Daoy (cell line): ENCODE data around the gene ATG16L1. TPM values are rescaled to one million over a fixed set of nuclear protein-coding genes. Genes with fewer than 3 reads are reported as not detected.

Source experiments
- DNase-seq: peaks from one replicate; pipeline ENCODE4 v3.0.0-alpha.2; 2015; ENCODE audit warnings: low read depth
- total RNA-seq: library from RNA; depleted of rRNA; stranded (reverse); fragments of >200 nt; shearing (Covaris generic); gene quantifications from 2 replicates; pipeline ENCODE4 v1.2.3, GENCODE V29; 2014; rRNA removed

ATG16L1 gene
- total RNA-seq: 52.2 and 74.7 TPM in 2 replicates

DNA sequence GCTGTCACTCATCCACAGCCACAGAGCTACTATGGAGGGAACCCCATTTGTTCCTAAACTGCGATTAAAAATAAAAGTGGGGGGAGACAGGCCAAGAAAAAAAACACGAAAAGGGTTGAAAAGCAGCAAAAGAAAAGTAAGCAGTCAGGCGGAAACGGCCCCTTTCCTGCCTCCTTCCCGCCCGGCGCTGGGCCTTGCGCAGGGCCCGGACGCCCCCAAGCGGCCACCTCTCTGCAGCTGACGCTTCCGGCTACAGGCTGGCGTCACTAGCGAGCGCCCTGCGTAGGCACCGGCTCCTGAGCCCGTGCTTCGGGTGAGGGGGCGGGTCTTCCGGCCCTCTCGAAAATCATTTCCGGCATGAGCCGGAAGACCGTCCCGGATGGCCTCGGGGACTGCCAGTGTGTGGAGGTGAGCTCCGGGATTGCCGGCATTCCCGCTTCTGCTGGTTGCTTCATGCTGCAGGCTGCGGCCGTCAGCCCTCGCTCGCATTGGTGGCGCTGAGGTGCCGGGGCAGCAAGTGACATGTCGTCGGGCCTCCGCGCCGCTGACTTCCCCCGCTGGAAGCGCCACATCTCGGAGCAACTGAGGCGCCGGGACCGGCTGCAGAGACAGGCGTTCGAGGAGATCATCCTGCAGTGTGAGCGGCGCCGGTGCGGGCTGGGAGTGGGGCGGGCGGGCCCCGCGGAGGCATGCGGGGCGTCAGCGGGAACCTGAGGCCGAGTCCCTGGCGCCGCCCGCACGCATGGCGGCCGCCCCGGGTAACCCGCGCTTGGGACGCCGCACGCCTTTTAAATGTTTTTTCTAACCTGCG is at the start of gene ATG16L1:
TSS of gene ATG16L1 (plus strand) at position 368 of the 811 bp plus-strand sequence. CDS start at position 523, 155 bp downstream.
- DNase-seq: peak; percentile 97

GRCh38 chr2:233202531-233202944 is 48.9 kb upstream of the ATG16L1 start:
- DNase-seq: no peak

- no peak for DNase-seq
Observed at GRCh38 chr2:233203060-233203459, 48.4 kb upstream of the ATG16L1 start.

GRCh38 chr2:233204286-233204936 is 47.1 kb upstream of the ATG16L1 start:
- DNase-seq: no peak

- no peak for DNase-seq
Observed at GRCh38 chr2:233208382-233209116, 42.9 kb upstream of the ATG16L1 start.

DNA sequence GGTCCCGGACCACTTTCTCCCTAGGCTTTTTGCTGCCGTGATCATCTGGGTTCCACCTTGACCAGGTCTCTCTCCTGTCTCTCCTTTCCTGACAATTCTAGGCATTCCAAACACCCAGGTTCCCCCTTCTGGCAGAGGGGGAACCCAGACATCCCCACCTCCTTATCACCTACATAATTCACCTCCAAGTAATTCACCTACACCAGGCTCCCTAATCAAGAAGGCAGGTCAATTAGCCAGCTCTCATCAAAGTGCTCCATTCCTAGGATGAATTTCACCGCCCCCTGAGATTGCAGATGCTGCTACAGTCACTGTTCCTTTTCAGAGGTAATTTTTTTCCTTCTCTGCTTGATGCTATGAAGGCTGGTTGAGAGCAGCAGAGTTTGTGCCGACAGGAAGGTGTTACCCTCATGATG is 42.3 kb upstream of the ATG16L1 start:
- no peak for DNase-seq

- peak; percentile 76 for DNase-seq
Observed at GRCh38 chr2:233209533-233210171, 41.8 kb upstream of the ATG16L1 start.

DNA sequence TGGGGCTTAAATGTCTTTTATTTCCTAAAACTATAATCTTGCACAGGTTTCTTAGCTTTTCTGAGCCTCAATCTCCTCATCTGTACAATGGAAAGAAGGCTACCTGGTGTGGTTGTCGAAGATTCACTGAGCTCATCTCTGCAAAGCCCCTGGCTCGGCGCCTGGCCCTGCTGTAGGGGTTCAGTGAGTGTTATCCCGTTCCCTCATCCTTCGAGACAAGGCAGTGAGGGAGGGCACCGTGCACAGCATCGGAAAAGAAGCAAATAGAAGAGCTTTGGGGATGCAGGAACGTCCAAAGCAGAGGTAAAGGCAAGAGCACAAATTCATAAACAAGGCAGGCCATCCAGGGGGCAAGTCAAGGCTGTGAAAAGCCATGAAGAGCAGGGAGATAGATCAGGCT is 41.2 kb upstream of the ATG16L1 start:
- DNase-seq: no peak

DNA sequence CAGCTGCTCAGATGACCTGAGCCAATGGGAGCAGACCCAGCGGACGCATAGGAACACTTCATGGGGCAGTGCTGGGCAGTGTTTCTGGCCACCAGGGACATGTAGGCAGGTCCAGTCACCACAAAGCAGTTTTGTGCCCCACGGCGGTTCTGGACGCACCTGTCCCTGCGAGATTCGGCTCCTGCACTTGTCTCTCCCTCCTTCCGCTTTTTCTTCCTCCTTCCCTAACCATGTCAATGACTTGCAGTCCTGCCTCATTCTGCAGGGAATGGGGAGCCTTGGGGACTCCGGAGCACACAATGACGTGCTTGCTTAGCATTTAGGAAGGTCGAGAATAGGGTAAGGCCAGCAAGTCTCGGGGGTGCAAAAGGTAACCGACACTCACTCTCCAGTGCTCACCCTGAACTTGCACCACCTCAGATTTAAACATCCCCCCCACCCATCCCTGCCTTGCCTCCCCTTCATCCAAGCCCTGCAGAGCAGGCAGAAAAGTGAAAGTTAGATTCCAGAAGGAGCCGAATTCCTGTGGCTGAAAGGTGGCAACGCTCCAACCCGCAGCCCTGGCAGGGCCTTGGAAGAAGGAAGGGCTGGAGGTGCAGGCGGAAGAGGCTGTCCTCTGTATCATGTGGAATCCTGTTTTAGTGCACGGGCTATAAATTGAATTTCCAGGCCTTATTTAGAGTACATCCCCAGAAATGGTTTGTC is 40.5 kb upstream of the ATG16L1 start:
- DNase-seq: peak; percentile 95

- no peak for DNase-seq
Observed at GRCh38 chr2:233211548-233211895, 40.0 kb upstream of the ATG16L1 start.

DNA sequence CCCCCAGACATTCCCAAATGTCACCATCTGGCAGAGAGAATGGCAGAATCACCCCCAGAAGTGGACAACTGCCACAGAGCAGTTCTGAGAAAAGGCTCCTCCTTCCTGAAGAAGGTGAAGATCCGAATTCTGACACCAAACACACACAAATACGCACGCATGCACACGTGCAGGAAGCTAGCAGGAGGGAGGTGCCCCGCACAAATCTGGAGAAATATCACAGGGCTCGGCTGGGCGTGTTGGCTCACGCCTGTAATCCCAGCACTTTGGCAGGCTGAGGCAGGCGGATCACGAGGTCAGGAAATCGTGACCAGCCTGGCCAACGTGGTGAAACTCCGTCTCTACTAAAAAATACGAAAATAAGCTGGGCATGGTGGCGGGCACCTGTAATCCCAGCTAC is 38.5 kb upstream of the ATG16L1 start:
- no peak for DNase-seq

DNA sequence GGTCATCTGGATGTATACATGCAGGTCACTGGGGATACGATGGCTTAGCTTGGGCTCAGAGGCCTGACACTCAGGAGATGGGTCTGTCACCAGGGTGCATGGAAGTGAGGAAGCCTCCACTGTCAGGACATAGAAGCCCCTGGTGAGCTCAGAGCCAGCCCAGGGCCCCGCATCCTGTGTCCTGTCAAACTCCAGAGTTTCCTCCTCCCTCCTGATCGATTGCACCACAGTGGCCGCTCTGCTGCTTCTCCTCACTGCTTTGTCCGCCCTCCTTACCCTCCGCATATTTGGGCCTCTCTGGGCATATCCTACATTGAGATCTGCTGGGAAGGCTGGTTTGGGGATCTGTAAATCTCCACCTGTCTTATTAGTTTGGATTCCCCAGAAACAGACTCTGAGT is 37.5 kb upstream of the ATG16L1 start:
- no peak for DNase-seq

DNA sequence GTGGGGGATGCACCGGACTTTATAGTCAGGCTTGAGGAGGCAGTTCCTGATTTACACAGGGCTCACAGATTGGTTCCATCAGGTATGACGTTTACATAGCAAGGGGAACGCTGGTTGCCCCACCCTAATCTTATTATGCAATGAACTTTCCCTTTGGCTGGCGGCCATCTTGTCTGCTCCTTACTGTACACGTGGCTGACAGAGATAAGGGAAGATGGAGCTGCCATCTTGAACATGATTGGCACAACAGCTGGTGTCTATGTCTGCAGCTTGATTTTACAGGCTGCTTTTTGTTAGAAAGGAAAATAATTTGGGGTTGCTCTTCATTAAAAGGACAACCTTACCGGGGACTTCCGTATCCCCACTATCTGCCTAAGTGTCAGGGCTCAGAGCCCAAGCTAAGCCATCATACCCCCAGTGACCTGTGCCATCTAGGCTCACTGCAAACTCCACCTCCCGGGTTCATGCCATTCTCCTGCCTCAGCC is 33.5 kb upstream of the ATG16L1 start:
- no peak for DNase-seq

DNA sequence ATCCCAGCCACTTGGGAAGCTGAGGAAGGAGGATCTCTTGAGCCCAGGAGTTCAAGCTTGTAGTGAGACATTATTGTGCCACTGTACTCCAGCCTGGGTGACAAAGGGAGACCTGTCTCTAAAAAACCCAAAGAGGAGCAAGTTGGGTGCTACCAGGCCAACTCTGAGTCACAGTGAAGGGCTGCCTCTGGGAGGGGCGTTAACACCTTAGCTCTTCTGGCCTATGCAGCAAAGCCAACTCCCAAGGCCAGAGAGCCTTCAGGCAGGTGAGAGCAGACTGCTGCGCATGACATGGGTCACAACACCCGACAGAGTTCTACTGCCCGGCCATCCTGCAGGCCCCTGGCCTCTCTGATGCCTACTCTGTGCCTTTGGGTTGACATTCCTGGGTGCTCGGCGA is 32.6 kb upstream of the ATG16L1 start:
- DNase-seq: no peak

DNA sequence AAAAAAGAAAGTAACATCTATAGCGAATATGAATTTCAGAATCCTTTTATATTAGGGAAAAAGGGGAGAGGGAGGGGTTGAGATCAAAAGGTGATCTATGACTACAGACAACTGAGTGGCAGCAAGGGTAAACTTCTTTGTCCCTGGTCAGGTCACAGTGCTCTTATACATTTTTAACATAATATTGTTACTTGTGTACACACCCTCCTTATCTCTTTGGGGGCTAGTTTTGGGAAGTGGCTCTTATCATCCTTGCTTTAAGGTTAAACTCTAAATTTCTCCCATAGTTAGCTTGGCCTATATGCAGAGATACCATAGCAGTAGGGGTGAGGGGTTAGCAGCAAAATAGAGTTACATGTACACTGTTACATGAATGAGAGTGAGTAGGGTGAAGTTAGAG is 31.6 kb upstream of the ATG16L1 start:
- DNase-seq: no peak

- DNase-seq: no peak
Observed at GRCh38 chr2:233221378-233222063, 30.0 kb upstream of the ATG16L1 start.

DNA sequence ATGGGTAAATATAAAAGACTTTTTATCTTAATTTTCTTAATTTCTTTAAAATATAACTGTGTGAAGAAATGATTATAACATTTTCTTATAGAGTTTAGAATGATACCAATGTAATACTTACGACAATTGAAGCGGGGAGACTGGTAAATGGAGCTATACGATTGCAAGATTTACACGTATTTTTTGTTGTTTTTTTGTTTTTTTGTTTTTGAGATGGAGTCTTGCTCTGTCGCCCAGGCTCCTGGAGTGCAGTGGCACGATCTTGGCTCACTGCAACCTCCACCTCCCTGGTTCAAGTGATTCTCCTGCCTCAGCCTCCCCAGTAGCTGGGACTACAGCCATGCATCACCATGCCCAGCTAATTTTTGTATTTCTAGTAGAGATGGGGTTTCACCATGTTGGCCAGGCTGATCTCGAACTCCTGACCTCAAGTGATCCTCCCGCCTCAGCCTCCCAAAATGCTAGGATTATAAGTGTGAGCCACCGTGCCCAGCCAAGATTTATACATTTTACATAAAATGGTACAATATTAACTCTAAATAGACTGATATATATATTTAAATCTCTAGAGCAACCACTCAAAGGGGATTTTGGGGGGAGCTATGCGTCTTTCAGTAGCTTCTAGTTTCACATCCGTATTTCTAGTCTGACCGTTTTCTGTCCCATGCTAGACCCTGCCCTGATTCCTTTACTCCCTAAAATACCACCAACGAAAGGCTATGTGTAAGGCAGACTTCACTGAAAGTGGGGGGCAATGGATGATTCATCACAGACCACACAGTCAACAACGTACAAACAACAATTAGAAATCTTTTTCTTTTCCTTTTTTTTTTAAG is 28.2 kb upstream of the ATG16L1 start:
- no peak for DNase-seq

DNA sequence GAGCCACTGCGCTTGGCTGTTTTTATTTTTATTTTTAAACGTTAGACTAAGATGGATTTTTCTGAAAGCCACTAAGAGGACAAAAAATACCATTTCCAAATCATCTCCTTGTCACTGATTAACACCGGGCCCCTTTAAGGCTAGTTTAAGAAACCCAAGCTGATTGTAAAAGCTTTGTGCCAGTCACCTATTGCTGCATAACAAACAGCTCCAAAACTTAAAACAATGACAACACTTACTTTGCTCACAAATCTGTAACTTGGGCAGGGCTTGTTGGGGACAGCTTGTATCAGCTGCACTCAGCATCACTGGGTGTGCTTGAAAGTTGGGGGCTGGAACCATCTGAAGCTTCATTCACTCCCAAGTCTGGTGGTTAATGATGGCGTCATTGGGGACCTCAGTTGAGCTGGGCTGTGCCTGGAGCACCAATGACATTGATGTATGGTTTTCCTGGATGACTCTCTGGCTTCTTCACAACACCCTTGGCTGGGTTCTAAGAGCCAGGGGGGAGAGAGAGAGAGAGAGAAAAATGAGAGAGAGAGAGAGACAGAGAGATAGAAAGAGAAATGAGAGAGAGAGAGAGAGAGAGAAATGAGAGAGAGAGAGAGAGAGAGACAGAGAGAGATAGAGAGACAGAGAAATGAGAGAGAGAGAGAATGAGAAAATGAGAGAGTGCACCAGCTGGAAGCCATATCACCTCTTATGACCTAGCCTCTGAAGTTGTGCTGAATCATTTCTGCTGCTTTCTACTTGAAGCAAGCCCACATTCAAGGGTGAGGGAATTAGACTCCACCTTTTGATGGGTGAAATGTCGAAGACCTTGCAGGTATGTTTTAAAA is 26.0 kb upstream of the ATG16L1 start:
- DNase-seq: no peak

- no peak for DNase-seq
Observed at GRCh38 chr2:233226511-233227031, 24.9 kb upstream of the ATG16L1 start.
